Activated CD8-positive, alpha-beta memory T cell treated with anti-CD3 and anti-CD28 coated beads for 36 hours (primary cell): ENCODE results near the gene CHST1. TPM values are rescaled to one million over a fixed set of nuclear protein-coding genes. Genes with fewer than 3 reads are reported as not detected.

Experiments
- CTCF ChIA-PET: fragments of 350-600 bp; sonication (Branson Sonifier 250); formaldehyde crosslinking; loops from one replicate; lab custom pipeline; 2021; ENCODE audit warnings: antibody characterized with exemption; lab: Charles Lee
- POLR2A ChIA-PET: fragments of 350-600 bp; sonication (Branson Sonifier 250); formaldehyde crosslinking; loops from one replicate; lab custom pipeline; 2021; ENCODE audit warnings: antibody characterized with exemption; lab: Charles Lee
- total RNA-seq, 2 experiments: library from RNA; stranded (reverse); gene quantifications; one replicate each; pipeline ENCODE4 v1.2.3, GENCODE V29; 2021

Gene CHST1, protein sequence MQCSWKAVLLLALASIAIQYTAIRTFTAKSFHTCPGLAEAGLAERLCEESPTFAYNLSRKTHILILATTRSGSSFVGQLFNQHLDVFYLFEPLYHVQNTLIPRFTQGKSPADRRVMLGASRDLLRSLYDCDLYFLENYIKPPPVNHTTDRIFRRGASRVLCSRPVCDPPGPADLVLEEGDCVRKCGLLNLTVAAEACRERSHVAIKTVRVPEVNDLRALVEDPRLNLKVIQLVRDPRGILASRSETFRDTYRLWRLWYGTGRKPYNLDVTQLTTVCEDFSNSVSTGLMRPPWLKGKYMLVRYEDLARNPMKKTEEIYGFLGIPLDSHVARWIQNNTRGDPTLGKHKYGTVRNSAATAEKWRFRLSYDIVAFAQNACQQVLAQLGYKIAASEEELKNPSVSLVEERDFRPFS
- total RNA-seq: under 1 TPM; 0.63 to 0.80 TPM

DNA sequence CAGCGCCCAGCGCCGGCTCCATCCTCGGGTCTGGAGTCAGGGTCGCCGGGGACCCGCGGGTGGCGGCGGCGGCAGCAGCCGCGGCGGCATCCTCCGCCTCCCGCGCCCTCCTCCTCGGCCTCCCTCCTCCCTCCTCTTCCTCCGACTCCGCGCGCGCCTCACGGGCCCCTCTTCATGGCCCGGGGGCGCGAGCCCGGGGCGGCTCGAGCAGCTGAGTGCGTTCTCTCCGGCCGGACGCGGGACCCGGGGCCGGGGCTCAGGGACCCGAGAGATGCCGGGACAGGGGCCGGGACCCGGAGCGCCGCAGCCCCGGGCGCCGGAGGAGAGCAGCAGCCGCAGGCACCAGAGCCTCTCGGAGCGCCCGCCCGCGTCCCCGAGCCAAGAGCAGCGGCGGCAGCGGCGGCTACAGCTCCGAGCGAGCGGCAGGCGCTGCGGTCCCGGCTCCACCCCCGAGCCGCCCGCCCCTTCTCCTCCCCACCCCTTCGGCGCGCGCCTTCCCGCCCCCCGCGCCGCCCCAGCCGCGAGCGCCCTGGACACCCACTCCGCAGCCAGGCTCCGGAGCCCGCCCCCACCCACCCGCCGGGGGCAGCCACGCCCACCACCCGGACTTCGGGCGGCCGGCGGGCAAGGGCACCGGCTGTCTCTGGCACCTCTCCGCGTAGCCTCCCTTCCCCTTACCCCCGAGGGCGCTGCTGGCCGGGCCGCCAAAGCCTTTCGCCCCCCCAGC lies at the start of gene CHST1:
CHST1 (minus strand) TSS at position 417 of the 727 bp plus-strand sequence. CDS start 14,699 bp downstream, outside the sequence.
- POLR2A ChIA-PET: no interaction called here
- CTCF ChIA-PET: interaction anchor here (2.2 kb wide), 1 partner anchor 11 kb away, joined by 6 read pairs; no protein-coding TSS in a partner anchor

DNA sequence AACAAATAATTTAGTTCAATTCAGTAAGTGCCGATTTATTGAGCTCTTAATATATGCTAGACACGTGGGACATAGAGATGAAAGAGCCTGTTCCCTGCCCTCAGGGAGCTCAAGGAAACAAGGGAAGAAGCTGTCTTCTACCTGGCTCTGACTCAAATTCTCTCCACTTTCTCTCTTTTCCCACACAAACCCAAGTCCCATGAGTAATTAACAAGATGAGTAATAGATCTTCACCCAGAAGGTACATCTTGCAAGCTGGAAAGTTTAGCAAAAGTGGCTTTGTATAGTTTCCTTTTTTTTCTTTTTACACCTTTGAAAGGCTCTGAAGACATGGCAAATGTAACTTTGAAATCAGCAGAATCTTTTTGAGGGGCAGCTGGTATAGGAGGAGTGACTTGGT lies 48.2 kb upstream of the CHST1 start:
- POLR2A ChIA-PET: no interaction called here
- CTCF ChIA-PET: interaction anchor here (1.1 kb wide), 1 partner anchor 9 kb away, joined by 3 read pairs; no protein-coding TSS in a partner anchor

DNA sequence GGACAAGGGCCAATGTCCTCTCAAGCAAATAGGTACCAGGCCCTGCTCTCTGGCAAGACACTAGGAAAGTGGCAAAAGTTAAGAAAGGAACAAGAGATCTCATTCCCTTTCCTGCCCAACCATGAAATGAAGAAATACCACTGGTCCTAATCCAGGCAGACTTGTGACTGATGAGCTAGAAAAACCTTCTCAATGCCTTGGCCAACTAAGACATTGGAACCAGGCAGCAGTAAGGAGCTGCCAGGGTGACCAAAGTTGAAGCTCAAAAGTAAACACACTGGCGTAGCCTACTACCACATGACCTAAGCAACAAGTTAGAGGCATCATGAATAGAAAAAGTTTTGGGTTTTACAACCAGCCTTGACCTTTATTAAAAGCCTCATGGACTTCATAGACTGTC lies 45.1 kb upstream of the CHST1 start:
- CTCF ChIA-PET: interaction anchor here (1.2 kb wide), 1 partner anchor 61 kb away, joined by 3 read pairs; no protein-coding TSS in a partner anchor
- POLR2A ChIA-PET: no interaction called here

DNA sequence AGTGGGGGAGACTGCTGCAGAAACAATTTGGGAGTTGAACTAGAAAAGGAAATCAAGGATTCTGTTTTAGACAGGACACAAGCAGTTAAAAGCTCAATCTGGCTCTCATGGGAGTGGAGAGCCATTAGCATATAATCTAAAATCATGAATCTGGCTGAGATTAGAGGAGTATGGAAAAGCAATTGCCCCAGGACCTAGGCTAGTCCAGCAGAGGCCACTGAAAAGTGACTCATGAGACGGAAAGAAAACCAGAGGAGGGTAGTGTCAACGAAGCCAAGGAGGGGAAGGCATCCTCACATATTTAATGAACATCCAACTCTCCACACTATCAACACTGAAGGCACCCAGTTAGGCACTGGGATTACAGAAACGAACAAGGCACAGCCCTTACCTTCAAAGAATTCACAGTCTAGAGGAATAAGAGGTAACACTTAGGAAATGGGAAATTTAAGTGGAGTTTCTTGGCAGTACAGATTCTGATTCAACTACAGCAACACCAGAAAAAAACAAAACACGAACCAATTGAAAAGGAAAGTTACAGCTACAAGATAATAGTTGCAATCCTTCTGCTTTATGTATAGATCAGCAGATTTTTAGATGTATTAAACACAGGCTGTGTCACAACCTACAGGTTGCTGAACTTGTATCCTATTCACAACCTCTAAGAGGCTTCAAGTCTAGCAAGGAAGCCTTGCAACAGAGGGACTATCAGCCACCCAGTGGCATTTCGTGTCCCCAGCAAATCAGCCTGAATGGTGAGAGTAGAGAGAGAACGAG lies 43.7 kb upstream of the CHST1 start:
- ChIA-PET CTCF (no interaction called here), POLR2A (no interaction called here)

DNA sequence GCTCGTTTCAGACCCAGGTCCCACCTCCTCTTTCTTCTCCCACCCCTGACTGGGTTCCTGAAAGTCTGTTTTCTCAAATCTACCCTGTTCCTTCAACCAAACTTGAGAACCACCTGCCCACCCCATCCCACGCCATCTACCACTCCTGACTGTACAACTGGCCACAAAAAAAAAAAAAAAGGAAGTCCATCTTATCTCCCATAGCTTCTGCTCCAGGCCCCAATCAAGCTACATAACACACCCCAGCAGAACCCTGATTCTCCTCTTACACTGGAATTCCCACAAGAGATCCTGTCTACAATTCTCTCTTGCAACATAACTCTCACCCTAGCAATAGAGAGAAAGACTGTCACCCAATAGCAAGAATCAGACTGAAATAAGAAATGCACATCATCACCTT lies 39.2 kb upstream of the CHST1 start:
- CTCF ChIA-PET: interaction anchor here (1.4 kb wide), 1 partner anchor 9 kb away, joined by 3 read pairs; no protein-coding TSS in a partner anchor
- POLR2A ChIA-PET: interaction anchor here (0.6 kb wide), 1 partner anchor 604 kb away, joined by 3 read pairs; no protein-coding TSS in a partner anchor

DNA sequence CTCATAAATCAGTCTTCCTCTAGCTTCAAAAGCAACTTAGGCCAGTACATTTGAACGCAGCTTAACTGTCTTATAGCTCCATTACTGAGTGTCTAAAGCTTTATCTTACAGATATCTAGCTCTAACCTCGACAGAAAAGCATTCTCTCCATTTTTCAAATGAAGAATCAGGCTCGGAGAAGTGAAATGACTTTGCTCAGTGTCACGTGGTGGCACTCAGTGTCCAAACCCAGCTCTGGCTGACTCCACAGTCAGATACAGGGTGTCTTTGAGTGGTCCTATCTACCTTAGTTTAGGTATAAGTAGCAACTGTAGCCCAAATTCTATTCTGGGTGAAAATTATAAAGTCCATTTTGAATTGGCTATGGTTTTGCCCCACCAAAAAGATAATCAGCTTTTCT lies 38.7 kb upstream of the CHST1 start:
- CTCF ChIA-PET: interaction anchor here (1.4 kb wide), 1 partner anchor 9 kb away, joined by 3 read pairs; no protein-coding TSS in a partner anchor
- POLR2A ChIA-PET: no interaction called here

DNA sequence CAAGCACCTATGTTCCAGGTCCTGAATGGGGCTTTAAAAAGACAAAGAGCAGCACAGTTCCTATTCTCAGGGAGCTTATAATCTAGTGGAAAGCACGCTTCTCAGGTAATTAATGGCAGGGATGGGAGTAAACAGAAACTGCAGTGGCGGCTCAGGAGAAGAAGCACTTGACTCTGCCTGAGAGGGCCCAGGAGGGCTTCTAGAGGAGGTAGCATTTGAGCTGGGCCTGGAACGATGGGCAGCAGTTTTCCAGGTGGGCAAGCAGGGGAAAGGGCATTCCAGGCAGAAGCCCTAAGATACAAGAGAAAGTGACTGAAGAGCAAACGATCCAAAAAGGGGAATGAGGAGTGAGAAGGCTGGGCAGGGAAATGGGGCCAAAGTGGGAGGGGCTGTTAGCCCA lies 37.1 kb upstream of the CHST1 start:
- CTCF ChIA-PET: no interaction called here
- POLR2A ChIA-PET: no interaction called here

DNA sequence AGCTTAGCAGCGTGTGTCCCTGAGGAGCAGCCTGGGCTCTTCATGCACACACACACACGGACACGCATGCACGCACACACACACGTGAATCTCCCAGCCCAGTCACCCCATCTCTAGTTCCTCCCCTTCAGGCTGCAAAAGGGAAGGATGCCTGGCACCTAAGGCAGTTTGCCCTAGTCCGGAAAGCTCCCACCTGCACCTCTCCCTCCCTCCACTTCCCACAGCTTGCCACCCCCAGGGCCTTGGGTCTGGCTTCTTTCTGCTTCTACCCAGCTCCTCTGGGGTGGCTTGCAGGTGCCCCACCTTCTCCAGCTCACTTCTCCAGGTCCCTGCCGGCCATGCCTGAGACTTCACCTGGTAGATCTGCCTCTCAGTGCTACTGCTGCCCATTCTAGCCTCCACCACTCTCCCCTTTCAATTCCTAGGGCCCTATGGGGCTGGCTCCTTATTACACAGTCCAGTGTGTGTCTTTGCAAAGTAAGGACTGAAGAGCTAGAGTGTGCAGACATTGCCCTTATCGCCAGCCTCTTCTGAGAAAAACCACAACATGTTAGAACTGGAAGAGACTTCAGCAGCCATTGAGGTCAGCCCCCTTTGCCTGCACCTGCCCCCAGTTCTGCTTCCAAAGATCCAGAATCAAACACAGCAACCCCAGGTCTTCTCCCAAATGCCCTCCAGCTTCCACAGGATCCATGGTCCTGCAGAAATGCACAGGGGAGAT lies 33.5 kb upstream of the CHST1 start:
- ChIA-PET POLR2A (no interaction called here), CTCF (no interaction called here)

DNA sequence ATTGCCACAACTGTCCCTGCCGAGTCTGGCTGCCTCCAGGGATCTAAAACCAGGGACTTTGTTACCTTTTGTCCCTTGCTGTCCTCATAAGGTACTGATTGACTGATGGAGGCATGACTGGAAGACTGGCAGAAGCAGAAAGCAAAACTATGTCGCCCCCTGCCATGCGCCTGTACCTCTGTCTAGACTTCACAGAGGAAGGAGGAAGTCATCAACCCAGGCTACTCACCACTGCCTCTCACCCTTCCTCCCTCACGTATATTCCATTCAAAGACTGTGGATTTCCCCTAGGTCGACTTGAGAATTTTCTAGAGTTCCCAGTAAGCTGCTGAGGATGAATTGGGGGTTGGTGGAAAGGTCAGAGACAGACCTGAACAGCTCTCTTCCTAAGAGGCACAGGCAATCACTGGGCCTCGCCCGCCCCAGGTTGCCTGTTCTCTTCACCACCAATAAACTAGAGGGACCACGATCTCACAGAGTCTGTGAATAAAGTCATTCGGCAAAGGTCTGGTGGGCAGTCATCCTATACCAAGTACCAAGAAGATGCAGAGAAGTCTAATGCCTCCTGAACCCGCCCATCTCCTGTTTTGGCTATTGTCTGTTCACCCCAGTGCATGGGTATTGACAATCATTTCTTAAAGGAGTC lies 27.5 kb upstream of the CHST1 start:
- CTCF ChIA-PET: interaction anchor here (1.5 kb wide), 1 partner anchor 79 kb away, joined by 3 read pairs; no protein-coding TSS in a partner anchor
- POLR2A ChIA-PET: no interaction called here

DNA sequence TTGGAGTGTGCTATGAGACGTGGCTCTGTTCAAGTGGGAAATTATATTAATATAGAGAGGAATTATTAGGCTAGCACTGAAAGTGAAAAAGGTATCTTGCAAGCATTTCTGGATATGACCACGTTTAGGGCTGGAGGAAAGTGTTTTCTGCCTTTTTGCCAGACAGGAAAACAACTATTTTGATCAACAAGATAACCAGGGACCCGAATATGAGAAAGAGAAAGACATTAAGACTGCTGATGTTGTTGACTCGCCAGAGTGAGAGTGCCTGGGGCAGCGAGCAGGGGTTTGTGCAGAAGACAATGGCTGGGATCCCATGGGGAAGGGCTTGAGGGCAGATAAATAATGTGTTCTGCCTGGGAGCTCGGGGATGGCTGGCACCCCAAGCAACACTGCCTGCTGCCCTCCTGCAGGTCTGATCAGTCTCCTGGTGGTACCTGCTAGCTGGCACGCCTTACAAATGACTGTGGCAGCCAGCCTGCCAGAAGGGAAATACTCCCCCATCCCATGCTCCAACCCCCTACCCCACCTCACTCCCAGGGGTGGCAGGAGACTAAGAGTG lies 23.1 kb upstream of the CHST1 start:
- CTCF ChIA-PET: no interaction called here
- POLR2A ChIA-PET: no interaction called here

DNA sequence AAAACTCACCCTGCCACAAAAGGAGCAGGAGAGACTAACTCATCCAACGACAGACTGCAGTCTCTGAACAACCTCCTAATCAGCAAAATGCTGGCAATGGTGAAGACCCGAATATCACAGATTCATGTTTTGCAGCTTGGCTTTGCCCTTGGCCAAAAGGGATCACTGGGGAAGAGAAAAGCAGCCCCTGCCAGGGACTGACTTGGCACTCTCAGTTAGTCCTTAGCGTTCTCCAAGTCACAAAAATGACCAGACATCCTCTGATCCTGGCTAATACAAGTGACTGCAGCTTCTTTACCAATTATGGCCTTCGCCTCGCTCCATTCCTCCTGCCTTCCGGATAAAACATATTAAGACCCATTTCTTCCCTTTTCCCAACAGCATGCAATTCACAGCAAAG lies 22.4 kb upstream of the CHST1 start:
- POLR2A ChIA-PET: no interaction called here
- CTCF ChIA-PET: no interaction called here

DNA sequence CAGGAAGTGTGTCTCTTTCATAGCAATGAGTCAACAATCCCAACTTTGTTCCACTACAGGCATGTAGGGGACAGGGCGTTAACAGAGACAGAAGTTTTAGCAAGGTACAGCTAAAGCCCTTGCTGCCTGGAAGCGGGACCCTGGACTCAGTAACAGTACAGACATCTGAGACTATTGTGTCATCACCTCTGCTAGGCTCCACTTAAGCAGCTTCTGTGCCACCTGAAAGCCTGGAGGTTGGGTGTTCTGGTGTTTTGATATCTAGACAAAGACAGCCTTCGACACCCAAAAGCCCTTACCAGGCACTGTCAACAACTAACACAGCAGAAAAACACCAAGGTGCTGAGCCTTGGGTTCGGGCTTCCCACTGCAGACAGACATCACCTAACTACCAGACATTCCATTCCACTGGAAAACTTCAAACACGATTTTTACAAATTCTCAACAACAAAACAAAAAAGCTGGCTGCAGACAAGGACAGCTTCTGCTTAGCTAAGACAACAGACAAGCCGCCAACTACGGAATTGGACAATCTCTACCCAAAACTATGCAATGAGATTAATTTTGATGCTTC lies 20.6 kb upstream of the CHST1 start:
- POLR2A ChIA-PET: no interaction called here
- CTCF ChIA-PET: no interaction called here

DNA sequence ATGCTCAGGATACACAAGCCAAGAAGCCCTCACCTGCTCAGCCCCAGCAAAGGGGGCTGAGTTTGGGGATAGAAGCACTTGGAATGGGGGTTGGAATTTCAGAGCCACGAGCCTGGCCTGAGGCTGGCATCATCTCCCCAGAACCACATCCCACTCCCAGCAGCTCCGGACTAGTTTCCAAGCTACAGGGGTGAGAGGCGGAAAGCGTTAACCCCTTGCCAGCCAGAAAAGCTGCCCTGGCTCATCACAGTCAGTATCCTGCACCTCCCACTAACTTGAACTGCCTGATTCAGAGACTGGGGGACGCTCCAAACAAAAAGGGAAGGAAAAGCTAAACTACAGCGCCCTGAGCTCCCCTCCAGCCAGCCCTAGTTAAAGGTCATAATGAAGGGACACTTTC lies 19.0 kb upstream of the CHST1 start:
- CTCF ChIA-PET: no interaction called here
- POLR2A ChIA-PET: no interaction called here

DNA sequence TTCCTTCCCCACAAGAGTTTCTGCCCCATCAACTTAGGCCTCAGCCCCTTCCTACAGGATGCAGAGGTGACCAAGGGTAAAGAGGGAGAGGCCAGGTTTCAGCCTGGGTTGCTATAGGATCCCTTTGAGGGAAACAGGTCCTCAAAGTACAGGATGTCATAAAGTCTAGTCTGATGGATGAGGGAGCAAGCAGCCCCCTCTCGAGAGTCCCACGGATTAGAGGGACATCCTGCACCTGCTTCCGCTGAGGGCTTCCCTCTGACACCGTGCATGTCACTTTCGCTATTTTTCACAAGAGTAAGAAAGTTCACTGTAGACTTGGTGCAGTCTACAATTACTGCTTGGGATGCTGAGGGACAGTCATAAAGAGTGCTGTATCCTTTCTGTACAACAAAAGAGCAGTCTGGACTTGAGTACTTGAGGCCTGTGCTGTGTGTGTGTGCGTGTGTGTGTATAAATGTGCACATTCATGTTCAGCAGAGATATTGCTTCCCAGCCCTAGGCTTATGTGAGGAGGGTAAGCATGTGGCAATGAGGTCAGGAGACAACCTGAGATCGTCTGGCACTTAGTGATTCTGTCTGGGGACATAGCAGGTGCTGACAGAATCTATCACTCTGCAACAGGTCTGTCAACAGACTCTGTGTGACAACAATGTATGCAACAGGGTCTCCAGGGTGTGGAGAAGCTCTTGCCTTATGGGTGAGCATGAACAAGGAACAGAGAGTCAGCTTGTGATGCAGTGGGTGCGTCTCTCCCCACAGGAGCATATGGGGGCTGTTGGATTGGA lies 18.0 kb upstream of the CHST1 start:
- ChIA-PET CTCF (no interaction called here), POLR2A (no interaction called here)

DNA sequence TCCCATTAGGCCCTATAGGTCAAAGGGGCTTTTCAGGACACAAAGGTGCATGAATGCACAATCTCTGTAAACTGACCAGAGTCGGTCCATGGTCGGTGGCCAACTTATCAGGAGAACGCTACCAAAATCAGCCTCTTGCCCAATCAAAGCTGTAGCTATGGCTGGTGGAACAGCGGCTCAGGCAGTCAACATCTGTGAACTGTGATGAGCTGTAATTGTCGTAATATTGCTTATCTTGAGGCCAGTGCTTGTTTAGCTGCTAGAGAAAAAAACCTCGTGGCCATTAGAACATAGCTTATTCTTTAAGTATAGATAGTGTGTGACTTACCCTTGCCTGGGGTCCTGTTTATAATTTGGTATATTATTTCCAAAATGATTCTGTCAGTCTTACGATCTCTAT lies 14.4 kb upstream of the CHST1 start:
- ChIA-PET POLR2A (no interaction called here), CTCF (no interaction called here)

DNA sequence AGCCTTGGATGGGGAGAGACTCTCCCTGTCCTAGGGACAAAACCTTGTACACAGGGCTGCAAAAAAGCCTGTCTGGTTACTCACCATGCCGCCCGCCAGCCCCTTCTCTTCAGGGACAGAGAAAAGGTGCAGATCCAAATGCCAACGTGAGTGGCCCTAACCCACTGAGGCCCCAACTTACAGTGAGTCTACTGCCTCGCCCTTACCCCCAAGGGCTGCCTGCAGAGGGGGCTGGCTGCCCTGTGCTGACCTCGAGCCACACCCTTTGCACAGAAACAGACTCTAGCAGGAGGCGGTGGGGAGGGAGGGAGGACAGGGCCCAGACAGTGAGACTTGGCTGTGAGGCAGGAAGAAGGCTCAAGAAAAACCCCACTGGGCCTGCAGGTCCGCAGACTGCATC lies 13.6 kb upstream of the CHST1 start:
- CTCF ChIA-PET: no interaction called here
- POLR2A ChIA-PET: no interaction called here
